HG03135 (cell line): Measurements from ENCODE around the gene UNCX.
"Not testable (repeated sequence)": the region's sequence is repeated elsewhere in the genome, so short reads cannot be mapped to it uniquely, and the experiment has no call there.

Experiments used
- ATAC-seq: cut with Tn5 transposase; IDR thresholded peaks from one replicate; pipeline ENCODE4 v1.9.1; 2021; ENCODE audit warnings: mild to moderate bottlenecking, moderate library complexity; ENCODE audit not compliant: unreplicated experiment

UNCX gene

DNA sequence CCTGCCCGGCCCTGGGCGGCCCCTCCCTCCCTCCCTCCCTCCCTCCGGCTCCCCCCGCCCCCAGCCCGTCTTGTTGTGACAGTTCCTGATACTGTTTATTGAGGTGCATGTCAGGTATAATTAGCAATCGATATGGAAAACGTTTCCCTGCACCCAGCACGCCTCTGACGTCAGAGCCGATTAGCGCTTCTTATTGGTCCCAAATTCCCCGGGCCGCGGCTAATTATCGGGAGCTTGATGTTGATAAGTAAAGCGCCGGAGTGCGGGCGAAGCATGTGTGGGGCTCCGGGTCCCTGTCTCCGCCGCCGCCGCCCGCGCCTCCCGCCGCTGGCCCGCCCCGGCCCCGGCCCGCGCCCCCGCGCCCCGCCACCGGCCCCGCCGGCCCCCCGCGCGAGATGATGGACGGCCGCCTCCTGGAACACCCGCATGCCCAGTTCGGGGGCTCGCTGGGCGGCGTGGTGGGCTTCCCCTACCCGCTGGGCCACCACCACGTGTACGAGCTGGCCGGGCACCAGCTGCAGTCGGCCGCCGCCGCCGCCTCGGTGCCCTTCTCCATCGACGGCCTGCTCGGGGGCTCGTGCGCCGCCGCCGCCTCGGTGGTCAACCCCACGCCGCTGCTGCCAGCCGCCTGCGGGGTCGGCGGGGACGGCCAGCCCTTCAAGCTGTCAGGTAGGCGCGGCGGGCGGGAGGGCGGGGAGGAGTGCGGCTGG is at the start of gene UNCX:
UNCX (plus strand) TSS at position 250 of the 710 bp plus-strand sequence; CDS start at position 396, 146 bp downstream.
- ATAC-seq, result no peak

DNA sequence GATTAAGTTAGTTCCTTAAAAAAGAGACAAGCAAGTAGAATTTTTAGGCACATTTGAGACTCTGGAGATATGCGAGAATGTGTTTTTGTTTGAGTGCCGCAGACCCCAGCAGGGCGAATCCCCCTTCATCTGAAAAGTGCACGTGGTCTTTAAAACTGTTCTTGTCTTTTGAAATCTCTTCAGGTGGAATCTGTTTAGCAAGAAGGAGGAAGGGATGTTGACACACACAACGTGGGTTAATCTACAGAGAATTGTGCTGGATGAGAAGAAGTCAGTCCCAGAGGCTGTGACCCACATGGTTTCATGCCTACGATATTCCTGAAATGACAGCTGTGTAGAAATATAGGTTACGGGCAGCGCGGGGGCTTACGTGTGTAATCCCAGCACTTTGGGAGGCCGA is 45.5 kb upstream of the UNCX start:
- ATAC-seq, result no peak

DNA sequence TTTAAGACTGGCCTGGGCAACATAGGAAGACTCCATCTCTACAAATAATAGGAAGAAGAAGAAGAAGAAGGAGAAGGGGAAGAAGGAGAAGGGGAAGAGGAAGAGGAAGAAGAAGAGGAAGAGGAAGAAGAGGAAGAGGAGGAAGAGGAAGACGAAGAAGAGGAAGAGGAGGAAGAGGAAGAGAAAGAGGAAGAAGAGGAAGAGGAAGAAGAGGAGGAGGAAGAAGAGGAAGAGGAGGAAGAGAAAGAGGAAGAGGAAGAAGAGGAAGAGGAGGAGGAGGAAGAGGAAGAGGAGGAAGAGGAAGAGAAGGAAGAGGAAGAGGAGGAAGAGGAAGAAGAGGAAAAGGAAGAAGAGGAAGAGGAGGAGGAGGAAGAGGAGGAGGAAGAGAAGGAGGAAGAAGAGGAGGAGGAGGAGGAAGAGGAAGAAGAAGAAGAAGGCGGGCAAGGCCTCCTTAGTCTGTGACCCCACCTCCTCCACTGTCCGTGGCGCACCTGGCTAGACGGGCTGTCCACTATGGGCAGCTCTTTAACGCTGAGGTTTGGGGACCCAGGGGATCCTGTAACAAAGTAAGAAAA is 43.9 kb upstream of the UNCX start:
- ATAC-seq, result no peak

DNA sequence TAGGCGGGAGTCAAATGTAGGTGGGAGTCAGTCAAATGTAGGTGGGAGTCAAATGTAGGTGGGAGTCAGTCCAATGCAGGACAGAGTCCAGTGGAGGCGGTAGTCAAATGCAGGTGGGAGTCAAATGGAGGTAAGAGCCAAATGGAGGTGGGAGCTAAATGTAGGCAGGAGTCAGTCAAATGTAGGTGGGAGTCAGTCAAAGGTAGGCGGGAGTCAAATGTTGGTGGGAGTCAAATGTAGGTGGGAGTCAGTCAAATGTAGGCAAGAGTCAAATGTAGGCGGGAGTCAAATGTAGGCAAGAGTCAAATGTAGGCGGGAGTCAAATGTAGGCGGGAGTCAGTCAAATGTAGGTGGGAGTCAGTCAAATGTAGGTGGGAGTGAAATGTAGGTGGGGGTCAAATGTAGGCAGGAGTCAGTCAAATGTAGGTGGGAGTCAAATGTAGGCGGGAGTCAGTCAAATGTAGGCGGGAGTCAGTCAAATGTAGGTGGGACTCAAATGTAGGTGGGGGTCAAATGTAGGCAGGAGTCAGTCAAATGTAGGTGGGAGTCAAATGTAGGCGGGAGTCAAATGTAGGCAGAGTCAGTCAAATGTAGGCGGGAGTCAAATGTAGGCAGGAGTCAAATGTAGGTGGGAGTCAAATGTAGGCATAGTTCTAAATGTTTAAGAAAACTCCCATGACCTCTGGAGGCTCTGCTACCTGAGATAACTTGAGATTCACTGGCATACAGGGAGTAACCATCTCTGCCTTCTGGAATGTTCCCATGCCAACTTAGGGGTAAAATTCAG is 42.5 kb upstream of the UNCX start:
- ATAC-seq, result no peak

DNA sequence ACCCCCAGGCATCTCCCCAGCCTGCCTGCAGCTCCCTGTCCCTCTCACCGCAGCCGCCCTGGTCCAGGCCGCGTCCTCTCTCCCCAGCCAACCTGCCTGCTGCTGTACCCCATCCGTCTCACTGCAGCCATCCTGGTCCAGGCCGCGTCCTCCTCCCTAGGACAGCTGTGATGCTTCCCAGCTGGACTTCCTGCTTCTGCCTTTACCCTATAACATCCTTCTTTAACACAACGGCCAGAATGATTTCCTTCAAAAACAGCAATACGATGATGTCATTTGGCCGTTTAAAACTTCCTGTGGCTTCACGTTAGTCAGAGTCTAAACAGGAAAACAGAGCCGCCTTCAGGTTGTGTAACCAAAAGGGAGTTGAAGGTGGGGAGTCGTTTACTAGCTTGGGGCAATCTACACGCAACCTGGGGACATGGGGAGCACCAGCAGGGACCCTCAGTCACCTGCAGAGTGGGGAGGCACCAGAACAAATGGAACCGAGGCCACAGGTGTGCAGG is 40.4 kb upstream of the UNCX start:
- no peak for ATAC-seq

DNA sequence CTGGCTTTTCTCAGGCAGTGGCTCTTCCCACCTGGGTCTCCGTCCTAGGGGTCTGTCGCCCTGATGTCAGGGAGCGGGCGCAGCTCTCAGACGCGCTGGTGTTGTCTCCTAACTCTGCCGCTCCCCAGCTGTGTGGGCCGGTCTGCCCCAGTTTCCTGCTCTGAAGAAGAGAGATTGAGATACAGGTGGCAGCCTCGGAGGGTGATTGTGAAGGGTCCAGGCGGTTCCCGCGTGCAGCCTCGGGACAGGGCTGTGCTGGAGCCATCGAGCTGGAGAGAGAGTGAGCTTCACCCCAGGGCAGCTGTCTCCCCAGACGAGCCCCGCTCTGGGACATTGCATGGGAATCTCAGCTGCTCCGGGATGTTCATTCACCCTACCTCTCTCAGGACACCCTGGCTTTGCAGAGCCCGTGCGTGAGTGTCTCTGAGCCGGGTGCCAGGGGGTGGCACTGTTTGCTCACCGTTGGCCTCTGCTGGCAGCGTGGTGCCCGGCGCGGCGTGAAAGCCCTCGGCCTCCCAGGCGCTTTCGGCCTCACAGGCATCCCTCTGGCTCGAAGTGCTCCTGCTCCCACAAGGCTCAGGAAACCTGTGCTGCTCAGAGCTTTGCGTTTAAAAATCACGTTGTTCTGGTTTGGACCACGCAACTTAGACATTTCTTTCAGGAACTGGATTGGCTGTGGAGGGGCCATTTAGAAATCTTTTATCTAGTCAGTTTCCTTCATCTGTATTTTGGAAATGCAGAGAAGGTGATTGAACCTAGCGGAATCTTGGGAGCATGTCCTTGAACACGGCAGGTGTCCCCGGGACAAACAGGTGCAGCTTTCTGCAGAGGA is 38.9 kb upstream of the UNCX start:
- no peak for ATAC-seq

DNA sequence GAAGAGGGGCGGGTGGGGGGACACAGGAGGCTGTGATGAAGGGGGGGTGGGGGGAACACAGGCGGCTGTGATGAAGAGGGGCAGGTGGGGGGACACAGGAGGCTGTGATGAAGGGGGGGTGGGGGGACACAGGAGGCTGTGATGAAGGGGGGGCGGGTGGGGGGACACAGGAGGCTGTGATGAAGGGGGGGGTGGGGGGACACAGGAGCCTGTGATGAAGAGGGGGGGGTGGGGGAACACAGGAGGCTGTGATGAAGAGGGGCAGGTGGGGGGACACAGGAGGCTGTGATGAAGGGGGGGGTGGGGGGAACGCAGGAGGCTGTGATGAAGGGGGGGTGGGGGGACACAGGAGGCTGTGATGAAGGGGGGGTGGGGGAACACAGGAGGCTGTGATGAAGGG is 36.2 kb upstream of the UNCX start:
- not testable (repeated sequence) for ATAC-seq

DNA sequence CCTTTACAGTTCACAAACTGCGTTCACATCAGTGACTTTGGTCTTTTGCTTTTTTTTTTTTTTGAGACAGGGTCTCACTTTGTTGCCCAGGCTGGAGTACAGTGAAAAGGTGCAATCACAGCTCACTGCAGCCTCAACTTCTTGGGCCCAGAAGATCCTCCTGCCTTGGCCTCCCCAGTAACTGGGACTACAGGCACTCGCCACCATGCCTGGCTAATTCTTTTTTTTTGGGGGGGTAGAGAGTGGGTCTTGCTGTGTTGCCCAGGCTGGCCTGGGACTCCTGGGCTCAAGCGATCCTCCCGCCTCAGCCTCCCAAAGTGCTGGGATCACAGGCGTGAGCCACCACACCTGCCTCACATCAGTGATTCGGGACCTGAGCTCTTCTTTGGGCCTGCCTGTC is 35.7 kb upstream of the UNCX start:
- no peak for ATAC-seq

DNA sequence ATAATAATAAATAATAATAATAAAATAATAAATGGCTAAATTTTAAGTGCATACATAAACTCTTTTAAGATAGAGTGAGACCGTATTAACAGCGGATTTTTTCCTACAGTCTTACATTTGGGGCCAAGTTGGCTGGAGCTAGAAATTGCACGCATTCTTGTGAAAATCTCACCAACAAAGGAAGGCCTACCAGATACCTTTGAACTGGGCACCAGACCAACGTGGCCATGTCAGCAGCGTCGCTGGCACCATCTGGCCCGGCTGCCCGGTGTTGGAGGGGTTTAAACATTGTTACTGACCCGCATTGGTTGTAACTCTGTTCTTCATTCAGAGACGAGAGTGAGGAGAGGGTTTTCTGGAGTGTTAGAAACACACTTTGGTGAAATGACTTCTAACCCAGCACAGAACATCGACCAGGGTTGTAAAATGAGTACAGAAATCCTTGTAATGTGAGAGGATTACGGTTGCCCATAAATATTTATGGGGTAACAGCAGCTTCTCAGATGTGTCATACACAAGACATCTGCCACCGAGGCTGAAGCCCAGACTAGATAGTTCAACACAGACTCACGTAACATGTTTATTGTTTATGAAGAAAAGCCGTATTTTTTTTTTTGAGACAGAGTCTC is 34.6 kb upstream of the UNCX start:
- no peak for ATAC-seq

DNA sequence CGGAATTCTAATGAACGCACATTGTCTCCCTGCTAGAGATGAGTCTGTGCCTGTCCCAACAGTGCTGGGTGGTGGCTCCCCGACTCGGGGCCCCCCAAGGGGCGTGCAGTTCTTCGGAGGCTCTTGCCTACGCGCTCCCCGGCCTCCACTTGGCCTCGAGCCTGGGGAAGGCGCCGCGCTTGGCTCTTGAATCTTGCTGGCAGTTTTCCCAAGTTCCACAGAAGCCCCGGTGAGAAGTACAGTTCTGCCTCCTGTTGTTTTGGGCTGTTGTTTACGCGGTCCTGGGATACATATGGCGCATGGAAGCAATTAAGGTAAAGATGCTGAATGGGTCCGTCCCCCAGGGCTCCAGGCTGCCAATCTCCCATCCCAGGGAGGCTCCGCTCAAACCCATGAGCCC is 32.6 kb upstream of the UNCX start:
- no peak for ATAC-seq

DNA sequence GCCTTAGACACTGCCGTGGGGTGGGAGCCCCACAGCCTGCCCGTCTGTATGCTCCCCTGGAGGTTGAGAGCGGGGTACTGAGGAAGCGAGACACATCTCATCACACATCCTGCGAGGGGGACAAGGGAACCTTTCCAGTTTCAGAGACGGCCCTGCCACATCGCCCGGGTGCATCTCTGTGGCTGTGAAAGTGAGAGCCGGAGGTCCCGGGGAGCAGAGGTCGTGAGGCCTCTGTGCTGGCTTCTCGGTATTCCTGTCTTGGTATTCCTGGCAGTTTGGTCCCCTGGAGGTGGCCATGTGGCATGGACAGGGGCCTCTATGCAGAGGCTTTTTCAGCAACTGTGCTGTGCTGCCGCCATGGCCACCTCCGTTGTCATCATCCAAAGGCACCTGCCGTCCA is 30.8 kb upstream of the UNCX start:
- no peak for ATAC-seq

DNA sequence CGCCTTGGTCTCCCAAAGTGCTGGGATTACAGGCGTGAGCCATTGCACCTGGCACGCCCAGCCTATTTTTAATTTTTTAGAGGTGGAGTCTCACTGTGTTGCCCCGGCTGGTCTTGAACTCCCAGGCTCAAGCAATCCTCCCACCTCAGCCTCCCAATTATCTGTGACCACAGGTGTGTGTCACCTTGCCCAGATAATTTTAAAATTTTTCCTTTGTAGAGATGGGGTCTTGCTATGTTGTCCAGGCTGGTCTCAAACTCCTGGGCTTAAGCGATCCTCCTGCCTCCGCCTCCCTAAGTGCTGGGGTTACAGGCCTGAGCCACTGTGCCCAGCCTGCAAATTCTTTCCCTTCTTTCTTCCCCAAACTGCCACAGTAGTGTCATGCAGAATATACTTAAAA is 29.8 kb upstream of the UNCX start:
- not testable (repeated sequence) for ATAC-seq

DNA sequence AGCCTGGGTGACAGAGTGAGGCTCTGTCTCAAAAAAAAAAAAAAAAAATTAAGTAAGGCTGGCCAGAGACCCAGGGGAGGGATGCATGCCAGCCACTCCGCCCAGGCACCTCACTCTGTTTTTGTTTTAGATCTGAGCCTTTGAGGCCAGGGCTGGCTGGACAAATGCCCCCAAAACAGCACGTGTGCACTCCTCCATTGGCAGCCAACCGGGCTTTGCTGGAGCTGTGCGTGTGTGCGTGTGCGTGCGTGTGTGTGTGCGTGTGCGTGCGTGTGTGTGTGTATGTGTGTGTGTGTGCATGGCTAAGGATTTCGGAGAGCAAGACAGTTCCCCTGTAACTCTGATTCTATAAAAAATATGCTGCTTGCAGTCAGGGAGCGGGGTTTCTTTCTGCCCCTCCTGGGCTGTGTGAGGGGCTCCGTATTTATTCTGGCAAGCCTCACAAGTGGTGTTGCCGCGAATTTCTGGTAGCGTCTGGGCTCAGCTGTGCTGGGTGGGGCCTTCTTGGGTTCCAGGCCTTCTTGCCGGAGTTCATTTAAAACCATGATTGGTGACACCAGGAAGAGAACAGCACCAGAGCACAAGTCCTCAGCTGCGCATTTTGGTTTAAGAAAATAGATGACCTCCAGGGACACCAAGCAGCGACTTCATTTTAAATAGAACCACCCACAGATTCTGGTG is 28.1 kb upstream of the UNCX start:
- no peak for ATAC-seq

DNA sequence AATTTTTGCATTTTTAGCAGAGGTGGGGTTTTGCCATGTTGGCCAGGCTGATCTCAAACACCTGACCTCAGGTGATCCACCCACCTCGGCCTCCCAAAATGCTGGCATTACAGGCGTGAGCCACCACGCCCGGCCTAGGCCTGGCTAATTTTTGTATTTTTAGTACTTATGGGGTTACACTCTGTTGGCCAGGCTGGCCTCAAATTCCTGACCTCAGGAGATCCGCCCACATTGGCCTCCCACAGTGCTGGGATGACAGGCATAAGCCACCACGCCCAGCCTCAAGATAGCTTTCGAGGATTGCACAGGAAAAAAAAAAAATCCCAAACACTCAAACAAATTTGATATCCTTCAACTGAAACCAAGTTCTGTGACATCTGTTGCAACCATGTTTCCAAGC is 26.9 kb upstream of the UNCX start:
- not testable (repeated sequence) for ATAC-seq

DNA sequence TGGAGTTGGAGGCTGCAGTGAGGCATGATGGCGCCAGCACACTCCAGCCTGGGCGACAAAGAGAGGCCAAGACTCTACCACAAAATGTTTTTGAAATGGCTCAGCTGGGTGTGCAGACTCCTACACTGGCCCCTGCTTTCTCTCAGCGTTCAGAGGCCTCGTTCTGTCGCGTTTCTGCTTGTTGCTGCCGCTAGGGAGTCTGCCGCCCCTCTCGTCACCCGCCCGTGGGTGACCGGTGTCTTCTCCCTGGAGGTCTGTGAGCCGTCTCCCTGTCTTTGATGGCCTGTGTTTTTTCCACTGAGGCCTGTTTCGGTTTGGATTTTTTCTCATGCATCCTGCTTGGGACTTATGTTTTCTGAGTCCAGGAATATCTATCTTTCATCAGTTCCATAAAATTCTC is 23.6 kb upstream of the UNCX start:
- ATAC-seq, result no peak

DNA sequence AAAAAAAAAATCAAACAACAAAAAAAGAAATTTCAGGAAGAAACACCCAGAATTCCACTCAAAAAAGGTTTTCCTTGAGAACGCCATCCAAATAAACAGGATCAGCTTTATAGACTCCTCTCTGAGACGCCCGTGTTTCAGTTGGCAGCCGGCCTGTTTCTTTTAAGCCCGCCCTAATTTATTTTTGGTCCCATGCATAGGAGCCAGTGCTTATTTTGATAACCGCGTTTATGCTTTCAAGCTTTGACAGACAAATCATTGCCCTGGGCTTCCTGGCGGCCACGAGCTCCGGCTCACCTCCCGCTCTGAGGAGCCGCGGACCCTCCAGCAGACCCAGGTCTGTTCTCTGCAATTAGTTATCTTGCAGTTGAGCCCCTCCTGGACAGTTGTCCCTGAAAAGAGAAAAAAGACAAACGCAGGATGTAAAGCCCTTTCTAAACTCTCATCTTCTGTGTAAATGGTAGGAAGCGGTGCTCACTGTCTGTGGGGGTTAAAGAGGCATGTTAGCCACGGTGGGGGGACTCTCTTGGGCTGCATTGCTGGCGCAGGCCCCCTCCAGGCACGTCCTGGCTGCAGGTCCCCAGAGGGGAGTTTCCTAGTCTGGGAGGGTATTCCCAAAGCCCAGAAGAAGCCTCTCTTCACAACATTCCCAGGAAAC is 22.2 kb upstream of the UNCX start:
- no peak for ATAC-seq

DNA sequence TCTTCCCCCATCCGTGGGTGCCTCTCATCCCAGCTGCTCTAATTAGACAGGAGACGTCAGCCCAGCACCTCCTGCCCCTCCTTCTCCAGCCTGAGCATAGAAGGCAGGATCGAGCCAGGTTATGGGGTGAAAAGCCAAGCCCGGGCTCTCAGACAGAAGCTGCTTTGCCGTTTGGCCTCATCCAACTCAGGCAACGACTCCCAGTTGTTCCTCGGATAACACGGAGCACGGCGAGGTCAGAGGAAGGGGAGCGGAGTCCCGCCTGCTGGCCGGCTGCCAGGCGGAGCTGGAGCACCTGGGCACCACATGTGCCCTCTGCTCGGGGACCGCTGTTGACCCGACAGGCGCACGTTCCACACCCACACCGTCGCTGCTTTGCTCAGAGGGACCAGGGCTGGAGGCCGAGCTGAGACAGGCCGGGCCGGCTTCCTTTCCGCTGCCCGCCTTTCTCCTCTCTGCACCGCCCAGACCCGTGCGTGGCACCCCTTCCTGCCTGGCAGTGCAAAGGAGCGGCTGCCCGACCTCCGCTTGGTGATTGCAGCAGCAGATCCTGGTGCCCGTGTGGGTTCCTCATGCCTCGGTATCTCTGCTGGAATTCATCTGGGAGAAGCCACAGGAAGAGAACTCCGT is 21.6 kb upstream of the UNCX start:
- ATAC-seq, result no peak

DNA sequence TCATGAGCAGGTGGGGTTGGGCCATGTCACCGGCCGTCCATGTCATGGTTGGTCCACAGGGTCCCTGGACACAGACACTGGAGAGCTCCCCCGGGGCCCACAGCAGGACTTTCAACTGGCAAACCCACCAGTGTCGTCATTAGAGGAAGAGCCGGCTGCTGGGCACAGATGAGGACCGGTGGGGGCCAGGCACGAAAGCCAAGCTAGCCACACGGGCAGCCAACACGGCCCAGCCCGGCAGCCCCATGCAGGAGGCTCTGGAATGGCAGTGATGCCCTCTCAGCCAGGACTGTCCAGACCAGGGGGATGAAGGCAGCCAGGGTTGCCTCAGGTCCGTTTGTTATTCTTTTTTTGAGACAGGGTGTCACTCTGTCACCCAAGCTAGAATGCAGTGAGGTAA is 21.1 kb upstream of the UNCX start:
- ATAC-seq, result no peak

DNA sequence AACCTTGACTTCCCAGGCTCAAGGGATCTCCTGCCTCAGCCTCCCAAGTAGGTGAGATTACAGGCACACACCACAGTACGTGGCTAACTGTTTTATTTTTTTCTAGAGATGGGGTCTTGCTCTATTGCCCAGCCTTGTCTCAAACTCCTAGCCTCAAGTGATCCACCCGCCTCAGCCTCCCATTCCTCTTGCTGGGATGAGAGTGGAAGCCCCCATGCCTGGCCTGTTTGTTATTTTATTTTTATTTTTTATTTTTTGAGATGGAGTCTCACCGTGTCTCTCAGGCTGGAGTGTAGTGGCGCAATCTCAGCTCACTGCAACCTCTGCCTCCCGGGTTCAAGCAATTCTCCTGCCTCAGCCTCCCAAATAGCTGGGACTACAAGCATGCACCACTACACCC is 20.6 kb upstream of the UNCX start:
- ATAC-seq, result not testable (repeated sequence)
